Mesendoderm (in vitro differentiated cells): ENCODE data around the gene MTERF4.
"Not testable (repeated sequence)": the region's sequence is repeated elsewhere in the genome, so short reads cannot be mapped to it uniquely, and the experiment has no call there.

Experiments used
- DNase-seq: peaks from one replicate; pipeline ENCODE4 v3.0.0; 2013
- H2AK5ac ChIP-seq: 2 replicates; pipeline ENCODE4 v1.6.1; 2013; ENCODE audit warnings: low read length, inconsistent platforms
- H2BK120ac ChIP-seq: 2 replicates; pipeline ENCODE4 v1.6.1; 2013; ENCODE audit warnings: low read depth, mild to moderate bottlenecking, low read length, moderate library complexity, mixed read lengths
- H2BK15ac ChIP-seq: replicated peaks from 2 replicates; pipeline ENCODE4 v1.6.1; 2013; ENCODE audit warnings: low read depth, mild to moderate bottlenecking, moderate library complexity
- H2BK5ac ChIP-seq: 2 replicates; pipeline ENCODE4 v1.6.1; 2013; ENCODE audit warnings: low read length, inconsistent platforms
- H3K18ac ChIP-seq: 2 replicates; pipeline ENCODE4 v1.6.1; 2013; ENCODE audit warnings: mild to moderate bottlenecking, low read length, mixed read lengths
- H3K23ac ChIP-seq: one replicate; pipeline ENCODE4 v1.6.1; 2013; ENCODE audit warnings: low read length
- H3K27ac ChIP-seq: 2 replicates; pipeline ENCODE4 v1.5.1; 2013; ENCODE audit warnings: low read depth, mild to moderate bottlenecking, inconsistent platforms, low read length, moderate library complexity
- H3K27me3 ChIP-seq: 2 replicates; pipeline ENCODE4 v1.6.1; 2013; ENCODE audit warnings: low read length, control low read depth, mild to moderate bottlenecking, inconsistent platforms; ENCODE audit not compliant: insufficient read depth, poor library complexity
- H3K36me3 ChIP-seq: 2 replicates; pipeline ENCODE4 v1.6.1; 2013; ENCODE audit warnings: low read length, inconsistent platforms; ENCODE audit not compliant: control insufficient read depth, insufficient read depth
- H3K4ac ChIP-seq: one replicate; pipeline ENCODE4 v1.6.1; 2013; ENCODE audit warnings: low read depth, mild to moderate bottlenecking, low read length, moderate library complexity
- H3K4me1 ChIP-seq: 2 replicates; pipeline ENCODE4 v1.6.1; 2013; ENCODE audit warnings: low read depth, low read length, inconsistent platforms; ENCODE audit not compliant: control insufficient read depth
- H3K4me2 ChIP-seq: 2 replicates; pipeline ENCODE4 v1.6.1; 2013; ENCODE audit warnings: low read length
- H3K4me3 ChIP-seq: 2 replicates; pipeline ENCODE4 v1.5.1; 2013; ENCODE audit warnings: mild to moderate bottlenecking, low read length
- H3K56ac ChIP-seq: one replicate; pipeline ENCODE4 v1.6.1; 2013; ENCODE audit warnings: low read length
- H3K79me1 ChIP-seq: 2 replicates; pipeline ENCODE4 v1.6.1; 2013; ENCODE audit warnings: low read length, inconsistent platforms
- H3K79me2 ChIP-seq: 2 replicates; pipeline ENCODE4 v1.6.1; 2013; ENCODE audit warnings: mild to moderate bottlenecking, low read length; ENCODE audit not compliant: control insufficient read depth, insufficient read depth
- H3K9ac ChIP-seq: 2 replicates; pipeline ENCODE4 v1.6.1; 2013; ENCODE audit warnings: low read length, inconsistent platforms
- H4K5ac ChIP-seq: one replicate; pipeline ENCODE4 v1.6.1; 2013; ENCODE audit warnings: low read length
- H4K8ac ChIP-seq: one replicate; pipeline ENCODE4 v1.6.1; 2013; ENCODE audit warnings: low read depth, mild to moderate bottlenecking, control low read depth, low read length, moderate library complexity
- WGBS: extraction: QIAGEN DNeasy Blood & Tissue Kit; methylation state at CpG from one replicate; pipeline ENCODE4 v1.1.7; 2013; ENCODE audit warnings: low lambda C conversion rate, missing lambda C conversion rate; ENCODE audit not compliant: insufficient coverage; ENCODE audit errors: extremely low coverage; 5-methylcytosine and 5-hydroxymethylcytosine counted together

MTERF4 gene

GRCh38 chr2:241109210-241110088 lies 7.4 kb upstream of the MTERF4 start:
- Histone ChIP-seq H3K27ac (no peak overlapping the region), H2AK5ac (no peak overlapping the region), H2BK120ac (no peak overlapping the region), H3K36me3 (no peaks in the 10 kb centered on the region), H3K4me1 (no peaks in the 10 kb centered on the region), H3K27me3 (no peaks in the 10 kb centered on the region), H3K9ac (no peak overlapping the region), H3K18ac (no peak overlapping the region), H2BK15ac (no peak overlapping the region), H3K4me3 (no peak overlapping the region), H3K23ac (no peak overlapping the region), H3K4ac (no peak overlapping the region), H4K8ac (no peak overlapping the region), H2BK5ac (no peak overlapping the region), H3K79me2 (no peaks in the 10 kb centered on the region), H3K56ac (no peak overlapping the region), H3K4me2 (no peak overlapping the region), H4K5ac (no peak overlapping the region), H3K79me1 (no peaks in the 10 kb centered on the region)
- no peak for DNase-seq
- WGBS: no CpG with 5 or more reads among the region's 14 CpGs

GRCh38 chr2:241108271-241109209 lies 6.5 kb upstream of the MTERF4 start:
- Histone ChIP-seq H3K79me1 (no peaks in the 10 kb centered on the region), H3K4me2 (no peak overlapping the region), H3K4me1 (no peaks in the 10 kb centered on the region), H3K4ac (no peak overlapping the region), H3K23ac (no peak overlapping the region), H3K27me3 (no peaks in the 10 kb centered on the region), H4K8ac (no peak overlapping the region), H3K18ac (no peak overlapping the region), H2BK5ac (no peak overlapping the region), H2BK15ac (no peak overlapping the region), H4K5ac (no peak overlapping the region), H3K56ac (no peak overlapping the region), H3K79me2 (no peaks in the 10 kb centered on the region), H3K36me3 (no peaks in the 10 kb centered on the region), H2AK5ac (no peak overlapping the region), H3K9ac (no peak overlapping the region), H3K4me3 (no peak overlapping the region), H2BK120ac (no peak overlapping the region), H3K27ac (no peak overlapping the region)
- DNase-seq: no peak
- 100% methylated on average over 6 of the region's 35 CpGs for WGBS

- Histone ChIP-seq H3K27me3 (no peaks in the 10 kb centered on the region), H3K4me1 (no peaks in the 10 kb centered on the region), H3K9ac (no peak overlapping the region), H3K4ac (no peak overlapping the region), H3K27ac (no peak overlapping the region), H3K4me2 (no peak overlapping the region), H4K8ac (no peak overlapping the region), H2AK5ac (no peak overlapping the region), H3K79me1 (no peaks in the 10 kb centered on the region), H2BK120ac (no peak overlapping the region), H3K23ac (no peak overlapping the region), H3K36me3 (no peaks in the 10 kb centered on the region), H2BK15ac (no peak overlapping the region), H3K4me3 (no peak overlapping the region), H2BK5ac (no peak overlapping the region), H4K5ac (no peak overlapping the region), H3K79me2 (no peaks in the 10 kb centered on the region), H3K18ac (no peak overlapping the region), H3K56ac (no peak overlapping the region)
- DNase-seq: no peak
- WGBS: no CpG with 5 or more reads among the region's 9 CpGs
These were observed 5.1 kb upstream of the MTERF4 start for GRCh38 chr2:241107031-241107783.

GRCh38 chr2:241105641-241106040 lies 3.6 kb upstream of the MTERF4 start:
- Histone ChIP-seq H2BK15ac (no peak overlapping the region), H2BK120ac (no peak overlapping the region), H3K27ac (no peak overlapping the region), H3K27me3 (no peaks in the 10 kb centered on the region), H3K56ac (no peak overlapping the region), H3K9ac (no peak overlapping the region), H4K8ac (no peak overlapping the region), H3K4me1 (no peaks in the 10 kb centered on the region), H3K36me3 (no peaks in the 10 kb centered on the region), H3K23ac (no peak overlapping the region), H3K18ac (no peak overlapping the region), H2BK5ac (no peak overlapping the region), H2AK5ac (no peak overlapping the region), H3K4me3 (no peak overlapping the region), H3K4ac (no peak overlapping the region), H3K79me2 (peaks cover 7% of the 10 kb centered on the region), H4K5ac (no peak overlapping the region), H3K79me1 (peaks cover 7% of the 10 kb centered on the region), H3K4me2 (no peak overlapping the region)
- WGBS: no CpG with 5 or more reads among the region's 3 CpGs
- no peak for DNase-seq

GRCh38 chr2:241104611-241105010 lies 2.5 kb upstream of the MTERF4 start:
- not testable (repeated sequence) for H3K36me3 ChIP-seq, H3K27me3 ChIP-seq, H4K8ac ChIP-seq, H3K23ac ChIP-seq, H3K56ac ChIP-seq, H3K18ac ChIP-seq, H3K4me1 ChIP-seq, H2AK5ac ChIP-seq, H3K4me3 ChIP-seq, H3K9ac ChIP-seq, H3K27ac ChIP-seq, H2BK15ac ChIP-seq, DNase-seq, H2BK5ac ChIP-seq, H3K4me2 ChIP-seq, H4K5ac ChIP-seq, H3K4ac ChIP-seq, H2BK120ac ChIP-seq
- Histone ChIP-seq H3K79me2 (peaks cover 11% of the 10 kb centered on the region), H3K79me1 (peaks cover 12% of the 10 kb centered on the region)
- no CpG with 5 or more reads among the region's 10 CpGs for WGBS
